Naive thymus-derived CD8-positive, alpha-beta T cell (primary cell): ENCODE measurements around the gene MAPK10. TPM values are rescaled to one million over a fixed set of nuclear protein-coding genes. Genes with fewer than 3 reads are reported as not detected.

Experiments used
- ATAC-seq, 2 donors: fragments of 150-1000 bp; cut with Tn5 transposase in 1 of 2; sonication (Bioruptor Pico), chemical (Tn5 transposase) in 1 of 2; 1 replicate in 1 of 2; 2 replicates in 1 of 2; pipeline ENCODE4 v1.10.0; 2021; ENCODE audit warnings: mild to moderate bottlenecking in 2 of 2, moderate library complexity in 2 of 2
- POLR2A ChIA-PET: fragments of 350-600 bp; sonication (Branson Sonifier 250); formaldehyde crosslinking; loops from one replicate; lab custom pipeline; 2021; ENCODE audit warnings: antibody characterized with exemption; lab: Charles Lee
- DNase-seq, 10 donors: peaks; one replicate each; pipeline versions ENCODE4 v3.0.0 to v3.0.0-alpha.2; 2020 to 2022
- H3K27ac Mint-ChIP-seq, 10 donors: one replicate each; pipeline ENCODE4 v1.8.0; 2020 to 2022; ENCODE audit warnings: mild to moderate bottlenecking in 10 of 10, mixed read lengths in 10 of 10, moderate library complexity in 4 of 10, inconsistent platforms in 1 of 10
- H3K27me3 Mint-ChIP-seq, 5 donors: one replicate each; pipeline ENCODE4 v1.8.0; 2021 to 2022; ENCODE audit warnings: mixed read lengths in 5 of 5
- H3K36me3 Mint-ChIP-seq, 3 donors: one replicate each; pipeline ENCODE4 v1.8.0; 2020 to 2022; ENCODE audit warnings: mixed read lengths in 3 of 3, mild to moderate bottlenecking in 2 of 3, inconsistent platforms in 1 of 3
- H3K4me1 Mint-ChIP-seq, 4 donors: one replicate each; pipeline ENCODE4 v1.8.0; 2021 to 2022; ENCODE audit warnings: mixed read lengths in 4 of 4
- H3K4me3 Mint-ChIP-seq, 10 donors: one replicate each; pipeline ENCODE4 v1.8.0; 2020 to 2022; ENCODE audit warnings: mild to moderate bottlenecking in 10 of 10, mixed read lengths in 10 of 10, moderate library complexity in 6 of 10, inconsistent platforms in 1 of 10
- H3K9me3 Mint-ChIP-seq, 9 donors: one replicate each; pipeline ENCODE4 v1.8.0; 2020 to 2022; ENCODE audit warnings: mixed read lengths in 9 of 9, mild to moderate bottlenecking in 3 of 9, inconsistent platforms in 1 of 9, moderate library complexity in 1 of 9
- polyA plus RNA-seq, 3 donors: library from polyadenylated mRNA; unstranded; fragments of 300-500 nt; fragmentation: Illumina TruSeq; gene quantifications; one replicate each; pipeline ENCODE4 v1.2.3, GENCODE V29; 2021
- total RNA-seq, 8 experiments: library from RNA in 2 of 8; stranded (reverse) in 2 of 8; gene quantifications; one replicate each; pipeline ENCODE4 v1.2.3 and lab custom pipeline; 2021 to 2026

Gene MAPK10
- total and polyA plus RNA-seq, 5 experiments from 2014 or later = not detected

- no peaks in the 10 kb centered on the region for H3K36me3 Mint-ChIP-seq
- no peak overlapping the region for H3K4me3 Mint-ChIP-seq
- DNase-seq (no peak), ATAC-seq (no peak)
- peaks cover 0 to 5% (median 0%) of the 10 kb centered on the region in 5 donors for H3K27me3 Mint-ChIP-seq
- H3K9me3 Mint-ChIP-seq = no peaks in the 10 kb centered on the region
- no peak overlapping the region for H3K27ac Mint-ChIP-seq
- POLR2A ChIA-PET = no interaction called here
- no peaks in the 10 kb centered on the region for H3K4me1 Mint-ChIP-seq
Observed at GRCh38 chr4:86058621-86059020, 301.2 kb downstream of the MAPK10 start.

GRCh38 chr4:86055898-86056297 is 304.0 kb downstream of the MAPK10 start:
- no peak for DNase-seq
- H3K9me3 Mint-ChIP-seq = no peaks in the 10 kb centered on the region
- H3K27me3 Mint-ChIP-seq = peaks cover 0 to 10% (median 0%) of the 10 kb centered on the region in 5 donors
- no peaks in the 10 kb centered on the region for H3K4me1 Mint-ChIP-seq
- H3K4me3 Mint-ChIP-seq = no peak overlapping the region
- no peak overlapping the region for H3K27ac Mint-ChIP-seq
- POLR2A ChIA-PET = no interaction called here
- ATAC-seq = no peak
- H3K36me3 Mint-ChIP-seq = peaks cover 0 to 1% (median 0%) of the 10 kb centered on the region in 3 donors

- no peak overlapping the region for H3K27ac Mint-ChIP-seq
- H3K9me3 Mint-ChIP-seq = no peaks in the 10 kb centered on the region
- peaks cover 0 to 8% (median 0%) of the 10 kb centered on the region in 5 donors for H3K27me3 Mint-ChIP-seq
- DNase-seq = no peak
- POLR2A ChIA-PET = no interaction called here
- H3K4me3 Mint-ChIP-seq = no peak overlapping the region
- H3K36me3 Mint-ChIP-seq = peaks cover 0 to 1% (median 0%) of the 10 kb centered on the region in 3 donors
- no peak for ATAC-seq
- no peaks in the 10 kb centered on the region for H3K4me1 Mint-ChIP-seq
Observed at GRCh38 chr4:86054286-86055032, 305.4 kb downstream of the MAPK10 start.

GRCh38 chr4:86050496-86050895 is 309.4 kb downstream of the MAPK10 start:
- Mint-ChIP-seq H3K9me3 (no peaks in the 10 kb centered on the region), H3K27ac (no peak overlapping the region)

GRCh38 chr4:86048426-86048825 is 311.4 kb downstream of the MAPK10 start:
- peaks cover 0 to 1% (median 0%) of the 10 kb centered on the region in 3 donors for H3K36me3 Mint-ChIP-seq
- DNase-seq (no peak), ATAC-seq (no peak)
- H3K4me1 Mint-ChIP-seq = peaks cover 0 to 1% (median 0%) of the 10 kb centered on the region in 4 donors
- no peaks in the 10 kb centered on the region for H3K9me3 Mint-ChIP-seq
- POLR2A ChIA-PET = no interaction called here
- H3K27me3 Mint-ChIP-seq = peaks cover 0 to 17% (median 0%) of the 10 kb centered on the region in 5 donors
- H3K27ac Mint-ChIP-seq = no peak overlapping the region
- H3K4me3 Mint-ChIP-seq = no peak overlapping the region

More at GRCh38 chr4:86050496-86050895, 309.4 kb downstream of the MAPK10 start:
- Mint-ChIP-seq H3K27me3 (peaks cover 0 to 15% (median 0%) of the 10 kb centered on the region in 5 donors), H3K4me1 (peaks cover 0 to 1% (median 0%) of the 10 kb centered on the region in 4 donors), H3K36me3 (peaks cover 0 to 1% (median 0%) of the 10 kb centered on the region in 3 donors), H3K4me3 (no peak overlapping the region)
- ATAC-seq (no peak), DNase-seq (no peak)
- POLR2A ChIA-PET = no interaction called here

GRCh38 chr4:86044593-86044985 is 315.3 kb downstream of the MAPK10 start:
- Mint-ChIP-seq H3K27ac (no peak overlapping the region), H3K4me1 (peaks cover 0 to 1% (median 0%) of the 10 kb centered on the region in 4 donors), H3K4me3 (no peak overlapping the region), H3K36me3 (no peaks in the 10 kb centered on the region), H3K9me3 (no peaks in the 10 kb centered on the region), H3K27me3 (peaks cover 0 to 9% (median 0%) of the 10 kb centered on the region in 5 donors)
- ATAC-seq (no peak), DNase-seq (no peak)
- POLR2A ChIA-PET = no interaction called here

- ATAC-seq = no peak
Observed at GRCh38 chr4:86043755-86044592, 315.9 kb downstream of the MAPK10 start.

GRCh38 chr4:86038037-86038436 is 321.8 kb downstream of the MAPK10 start:
- peaks cover 0 to 16% (median 5%) of the 10 kb centered on the region in 5 donors for H3K27me3 Mint-ChIP-seq
- no peak overlapping the region for H3K4me3 Mint-ChIP-seq
- DNase-seq (no peak), ATAC-seq (no peak)
- no peak overlapping the region for H3K27ac Mint-ChIP-seq
- no peaks in the 10 kb centered on the region for H3K4me1 Mint-ChIP-seq
- POLR2A ChIA-PET = no interaction called here
- H3K36me3 Mint-ChIP-seq = no peaks in the 10 kb centered on the region
- no peaks in the 10 kb centered on the region for H3K9me3 Mint-ChIP-seq

More at GRCh38 chr4:86043755-86044592, 315.9 kb downstream of the MAPK10 start:
- H3K27me3 Mint-ChIP-seq = peaks cover 0 to 9% (median 0%) of the 10 kb centered on the region in 5 donors
- H3K9me3 Mint-ChIP-seq = no peaks in the 10 kb centered on the region
- no peaks in the 10 kb centered on the region for H3K36me3 Mint-ChIP-seq
- DNase-seq = peak in 3 of 10 donors; percentile 7 to 21 (median 16)
- POLR2A ChIA-PET = no interaction called here
- no peak overlapping the region for H3K4me3 Mint-ChIP-seq
- H3K4me1 Mint-ChIP-seq = peaks cover 0 to 1% (median 0%) of the 10 kb centered on the region in 4 donors
- H3K27ac Mint-ChIP-seq = no peak overlapping the region

GRCh38 chr4:86036736-86037135 is 323.1 kb downstream of the MAPK10 start:
- Mint-ChIP-seq H3K36me3 (no peaks in the 10 kb centered on the region), H3K4me3 (no peak overlapping the region), H3K9me3 (no peaks in the 10 kb centered on the region), H3K27ac (no peak overlapping the region), H3K4me1 (no peaks in the 10 kb centered on the region), H3K27me3 (peaks cover 0 to 21% (median 8%) of the 10 kb centered on the region in 5 donors)
- DNase-seq (no peak), ATAC-seq (no peak)
- POLR2A ChIA-PET = no interaction called here

- Mint-ChIP-seq H3K9me3 (no peaks in the 10 kb centered on the region), H3K4me3 (no peak overlapping the region), H3K4me1 (no peaks in the 10 kb centered on the region), H3K27ac (no peak overlapping the region), H3K27me3 (peaks cover 0 to 23% (median 8%) of the 10 kb centered on the region in 5 donors), H3K36me3 (no peaks in the 10 kb centered on the region)
- POLR2A ChIA-PET = no interaction called here
- no peak for ATAC-seq
- no peak for DNase-seq
Observed at GRCh38 chr4:86035688-86036087, 324.2 kb downstream of the MAPK10 start.

GRCh38 chr4:86034616-86035015 is 325.2 kb downstream of the MAPK10 start:
- Mint-ChIP-seq H3K4me3 (no peak overlapping the region), H3K27me3 (peaks cover 0 to 23% (median 8%) of the 10 kb centered on the region in 5 donors), H3K36me3 (no peaks in the 10 kb centered on the region), H3K27ac (no peak overlapping the region), H3K9me3 (no peaks in the 10 kb centered on the region), H3K4me1 (no peaks in the 10 kb centered on the region)
- no peak for ATAC-seq
- POLR2A ChIA-PET = no interaction called here
- no peak for DNase-seq

- H3K4me1 Mint-ChIP-seq = no peaks in the 10 kb centered on the region
- peaks cover 0 to 23% (median 8%) of the 10 kb centered on the region in 5 donors for H3K27me3 Mint-ChIP-seq
- POLR2A ChIA-PET = no interaction called here
- no peak overlapping the region for H3K27ac Mint-ChIP-seq
- no peak overlapping the region for H3K4me3 Mint-ChIP-seq
- no peaks in the 10 kb centered on the region for H3K9me3 Mint-ChIP-seq
- no peak for ATAC-seq
- H3K36me3 Mint-ChIP-seq = no peaks in the 10 kb centered on the region
- no peak for DNase-seq
Observed at GRCh38 chr4:86033171-86033570, 326.7 kb downstream of the MAPK10 start.

- H3K27me3 Mint-ChIP-seq = peaks cover 0 to 23% (median 10%) of the 10 kb centered on the region in 5 donors
- no peak overlapping the region for H3K4me3 Mint-ChIP-seq
- POLR2A ChIA-PET = no interaction called here
- H3K36me3 Mint-ChIP-seq = no peaks in the 10 kb centered on the region
- ATAC-seq (no peak), DNase-seq (no peak)
- peaks cover 0 to 2% (median 0%) of the 10 kb centered on the region in 9 donors for H3K9me3 Mint-ChIP-seq
- H3K4me1 Mint-ChIP-seq = no peaks in the 10 kb centered on the region
- no peak overlapping the region for H3K27ac Mint-ChIP-seq
Observed at GRCh38 chr4:86032476-86033022, 327.3 kb downstream of the MAPK10 start.
